Cardiac muscle cell (in vitro differentiated cells and primary cell): ENCODE measurements around the gene LRTM1. TPM values are rescaled to one million over a fixed set of nuclear protein-coding genes. Genes with fewer than 3 reads are reported as not detected.
A peak's percentile ranks its signal among the peaks of the same experiment; 100 is the strongest.

ENCODE experiments used
- DNase-seq, 2 donors: peaks; one replicate each; pipeline versions ENCODE4 v3.0.0 to v3.0.0-alpha.2; 2010 to 2017; ENCODE audit warnings: low read depth in 1 of 2, low spot score in 1 of 2
- H3K27ac ChIP-seq: fragments of 200-600 bp; sonication (generic); 2 replicates; pipeline ENCODE4 v1.5.1; 2016
- H3K27me3 ChIP-seq: fragments of 200-600 bp; sonication (generic); 2 replicates; pipeline ENCODE4 v1.6.0; 2016; ENCODE audit warnings: control low read depth
- H3K36me3 ChIP-seq: fragments of 200-600 bp; sonication (generic); 2 replicates; pipeline ENCODE4 v1.5.1; 2016; ENCODE audit warnings: control low read depth
- H3K4me1 ChIP-seq: fragments of 200-600 bp; sonication (generic); 2 replicates; pipeline ENCODE4 v1.8.1; 2017; ENCODE audit warnings: low read depth, mild to moderate bottlenecking, mixed run types
- H3K4me3 ChIP-seq: fragments of 200-600 bp; sonication (generic); 2 replicates; pipeline ENCODE4 v1.5.1; 2016; ENCODE audit warnings: mild to moderate bottlenecking
- H3K9me3 ChIP-seq: fragments of 200-600 bp; sonication (generic); 2 replicates; pipeline ENCODE4 v1.5.1; 2017; ENCODE audit warnings: low read depth, mild to moderate bottlenecking, control low read depth
- CTCF ChIP-seq: IDR thresholded peaks from 2 replicates; pipeline ENCODE4 v1.5.1; 2012; ENCODE audit warnings: low read depth, mild to moderate bottlenecking, low read length
- polyA plus RNA-seq: library from polyadenylated mRNA; unstranded; fragments of >200 nt; fragmentation: Nextera tagmentation; extraction: Ambion mirVana; gene quantifications from 2 replicates; pipeline ENCODE4 v1.2.1, GENCODE V29; 2016
- total RNA-seq: library from RNA; depleted of rRNA; stranded (reverse); fragments of >200 nt; gene quantifications from 2 replicates; pipeline ENCODE4 v1.2.3, GENCODE V29; 2016

Gene LRTM1
- total and polyA plus RNA-seq, 2 experiments from 2014 or later = 0.13 TPM; not detected in 1

- Histone ChIP-seq H3K4me3 (no peak overlapping the region), H3K36me3 (no peaks in the 10 kb centered on the region), H3K4me1 (no peaks in the 10 kb centered on the region), H3K27me3 (no peaks in the 10 kb centered on the region), H3K9me3 (no peaks in the 10 kb centered on the region), H3K27ac (no peak overlapping the region)
- no peak for DNase-seq
- no peak for TF ChIP-seq CTCF
Observed at GRCh38 chr3:54941690-54942362, 14.0 kb upstream of the LRTM1 start.

DNA sequence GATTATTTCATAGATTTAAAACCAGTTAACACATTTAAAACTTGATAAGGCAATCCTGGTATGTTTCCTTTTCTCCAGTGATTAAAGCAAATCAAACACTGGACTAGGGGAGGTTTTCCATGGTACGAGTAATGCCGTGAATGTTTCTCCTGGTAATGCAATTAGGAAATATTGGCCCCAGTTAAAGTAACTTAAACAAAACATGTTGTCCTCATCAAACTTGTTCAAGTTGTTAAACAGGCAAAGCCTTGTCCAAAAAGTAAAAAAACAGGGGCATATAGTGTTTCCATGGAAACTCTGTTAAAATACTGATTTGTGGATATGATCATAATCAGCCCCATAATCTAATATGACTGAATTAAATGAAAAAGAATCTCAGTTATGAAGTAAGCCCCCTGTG lies 13.1 kb upstream of the LRTM1 start:
- no peaks in the 10 kb centered on the region for H3K27me3 ChIP-seq
- no peak overlapping the region for H3K27ac ChIP-seq
- no peak overlapping the region for H3K4me3 ChIP-seq
- no peaks in the 10 kb centered on the region for H3K36me3 ChIP-seq
- no peak for TF ChIP-seq CTCF
- H3K4me1 ChIP-seq = peaks cover 5% of the 10 kb centered on the region
- no peak for DNase-seq
- no peaks in the 10 kb centered on the region for H3K9me3 ChIP-seq

DNA sequence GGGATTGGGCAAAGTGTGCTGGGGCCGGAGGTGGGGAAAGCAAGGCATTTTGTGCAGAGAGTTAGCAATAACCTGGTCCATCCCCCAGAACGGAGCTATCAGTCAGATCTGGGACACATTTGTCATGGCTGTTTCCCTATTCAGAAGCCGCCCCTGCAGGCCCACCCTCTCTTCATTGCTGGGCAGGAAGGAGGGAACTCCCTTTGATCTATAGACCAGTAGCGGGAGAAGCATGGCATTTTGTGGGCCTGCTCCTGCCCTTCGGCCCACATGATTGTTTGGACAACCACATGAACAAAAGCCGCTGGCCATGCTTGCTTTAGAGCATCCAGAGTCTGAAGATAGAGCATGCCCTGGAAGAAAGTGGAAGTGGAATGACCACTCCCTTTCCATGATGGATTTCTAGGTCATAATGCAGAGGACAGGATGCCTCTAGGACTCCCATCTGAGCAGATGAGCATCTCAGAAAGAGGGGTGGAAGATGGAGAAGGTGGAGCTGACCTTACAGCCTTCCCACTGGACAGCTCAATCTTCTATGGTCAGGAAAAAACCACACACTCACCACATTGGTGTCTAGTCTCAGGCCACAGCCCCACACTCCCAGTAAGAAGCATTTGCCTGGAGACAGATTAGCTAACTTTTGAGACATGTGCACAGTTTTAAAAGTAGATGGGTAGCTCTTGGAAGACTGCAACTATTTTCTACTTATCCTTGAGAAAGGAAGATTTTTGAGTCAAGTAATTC lies 11.9 kb upstream of the LRTM1 start:
- no peak for DNase-seq
- no peak overlapping the region for H3K4me3 ChIP-seq
- no peaks in the 10 kb centered on the region for H3K9me3 ChIP-seq
- TF ChIP-seq CTCF = no peak
- H3K4me1 ChIP-seq = peaks cover 5% of the 10 kb centered on the region
- H3K27me3 ChIP-seq = no peaks in the 10 kb centered on the region
- H3K27ac ChIP-seq = no peak overlapping the region
- H3K36me3 ChIP-seq = no peaks in the 10 kb centered on the region

DNA sequence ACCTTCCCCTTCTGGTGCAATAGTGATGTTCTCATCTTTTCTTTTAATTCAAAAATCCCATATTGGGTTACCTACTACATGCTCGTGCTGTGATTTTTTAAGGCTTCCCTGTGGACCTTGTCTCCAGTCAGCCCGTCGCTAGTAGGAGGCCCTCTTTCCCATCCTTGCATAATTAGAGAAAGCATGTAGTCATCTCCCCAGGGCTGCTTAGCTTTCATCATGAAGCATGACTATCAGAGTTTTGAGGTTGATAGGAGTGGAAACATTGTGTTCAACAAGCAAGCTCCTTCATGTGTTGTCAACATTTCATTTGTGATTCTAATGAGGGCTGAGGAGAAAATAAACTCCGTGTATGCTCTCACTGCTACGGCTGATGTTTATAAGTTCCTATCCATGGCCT lies 8.7 kb upstream of the LRTM1 start:
- no peak overlapping the region for H3K27ac ChIP-seq
- no peak for TF ChIP-seq CTCF
- H3K36me3 ChIP-seq = no peaks in the 10 kb centered on the region
- no peaks in the 10 kb centered on the region for H3K27me3 ChIP-seq
- no peak overlapping the region for H3K4me3 ChIP-seq
- peak in 1 of 2 donors; percentile 57 for DNase-seq
- H3K9me3 ChIP-seq = no peaks in the 10 kb centered on the region
- peaks cover 8% of the 10 kb centered on the region for H3K4me1 ChIP-seq

- H3K4me3 ChIP-seq = no peak overlapping the region
- no peaks in the 10 kb centered on the region for H3K27me3 ChIP-seq
- peaks cover 8% of the 10 kb centered on the region for H3K4me1 ChIP-seq
- H3K9me3 ChIP-seq = no peaks in the 10 kb centered on the region
- H3K27ac ChIP-seq = no peak overlapping the region
- no peak for DNase-seq
- no peaks in the 10 kb centered on the region for H3K36me3 ChIP-seq
- TF ChIP-seq CTCF = no peak
Observed at GRCh38 chr3:54935869-54936268, 8.0 kb upstream of the LRTM1 start.
